SK-N-SH (cell line): ENCODE measurements around the gene UBE2E2. TPM values are rescaled to one million over a fixed set of nuclear protein-coding genes. Genes with fewer than 3 reads are reported as not detected.

Source experiments
- CTCF ChIA-PET: fragments of 300-600, 350-600 bp; formaldehyde crosslinking; extraction: SDS; loops from one replicate; lab custom pipeline; 2021; lab: Yijun Ruan, JAX
- POLR2A ChIA-PET: fragments of 350-600 bp; sonication (Branson Sonifier 250); formaldehyde crosslinking; extraction: SDS; loops from one replicate; lab custom pipeline; 2020; ENCODE audit warnings: antibody characterized with exemption, inconsistent platforms; lab: Yijun Ruan, JAX
- DNase-seq: peaks from one replicate; pipeline ENCODE4 v3.0.0; 2012
- H2AFZ ChIP-seq: fragments of 200-600 bp; sonication (generic); 2 replicates; pipeline ENCODE4 v1.8.1; 2016; ENCODE audit warnings: antibody characterized with exemption, mild to moderate bottlenecking, low read depth
- H3F3A ChIP-seq: fragments of 200-600 bp; sonication (generic); replicated peaks from 2 replicates; pipeline ENCODE3; 2016; ENCODE audit warnings: antibody characterized with exemption, mild to moderate bottlenecking; ENCODE audit not compliant: insufficient read depth
- H3K27ac ChIP-seq, 2 experiments: fragments of 200-500 bp in 1 of 2; fragments of 200-600 bp in 1 of 2; sonication (Bioruptor generic) in 1 of 2; sonication (generic), shearing (Covaris generic) in 1 of 2; 2 replicates each; pipeline versions ENCODE4 v1.5.1 to v1.6.1; 2014 to 2016; ENCODE audit warnings: low read depth in 2 of 2, inconsistent platforms in 1 of 2, low read length in 1 of 2, mild to moderate bottlenecking in 1 of 2, mixed read lengths in 1 of 2
- H3K27me3 ChIP-seq: fragments of 200-600 bp; sonication (generic), shearing (Covaris generic); 2 replicates; pipeline ENCODE4 v1.6.1; 2016; ENCODE audit warnings: mixed run types; ENCODE audit not compliant: insufficient read depth
- H3K36me3 ChIP-seq, 2 experiments: fragments of 200-500 bp in 1 of 2; fragments of 200-600 bp in 1 of 2; sonication (Bioruptor generic) in 1 of 2; sonication (generic) in 1 of 2; replicated peaks in 1 of 2; 2 replicates each; pipeline versions ENCODE3 to v1.5.1; 2014 to 2016; ENCODE audit warnings: low read length in 1 of 2, mild to moderate bottlenecking in 1 of 2; ENCODE audit not compliant: insufficient read depth in 2 of 2, control insufficient read depth in 1 of 2
- H3K4me1 ChIP-seq, 2 experiments: fragments of 200-500 bp in 1 of 2; fragments of 200-600 bp in 1 of 2; sonication (Bioruptor generic) in 1 of 2; sonication (generic), shearing (Covaris generic) in 1 of 2; 2 replicates each; pipeline versions ENCODE4 v1.5.1 to v1.6.1; 2014 to 2016; ENCODE audit warnings: low read depth in 1 of 2, low read length in 1 of 2, mixed run types in 1 of 2; ENCODE audit not compliant: insufficient read depth in 2 of 2, control insufficient read depth in 1 of 2
- H3K4me2 ChIP-seq: fragments of 200-600 bp; sonication (generic), shearing (Covaris generic); 2 replicates; pipeline ENCODE4 v1.6.1; 2017; ENCODE audit warnings: mixed run types
- H3K4me3 ChIP-seq, 2 experiments: fragments of 200-500 bp in 1 of 2; fragments of 200-600 bp in 1 of 2; sonication (Bioruptor generic) in 1 of 2; sonication (generic), shearing (Covaris generic) in 1 of 2; 2 replicates each; pipeline versions ENCODE4 v1.5.1 to v1.8.1; 2014 to 2016; ENCODE audit warnings: low read depth in 2 of 2, inconsistent platforms in 1 of 2, low read length in 1 of 2, mild to moderate bottlenecking in 1 of 2, mixed read lengths in 1 of 2, moderate library complexity in 1 of 2
- H3K79me2 ChIP-seq: fragments of 200-600 bp; sonication (generic); 2 replicates; pipeline ENCODE4 v1.8.1; 2017; ENCODE audit warnings: mild to moderate bottlenecking; ENCODE audit not compliant: insufficient read depth
- H3K9ac ChIP-seq: fragments of 200-600 bp; sonication (generic); 2 replicates; pipeline ENCODE4 v1.6.1; 2017; ENCODE audit warnings: mixed run types
- H3K9me2 ChIP-seq: fragments of 200-600 bp; sonication (generic); 2 replicates; pipeline ENCODE4 v1.6.1; 2017; ENCODE audit warnings: mixed run types
- H3K9me3 ChIP-seq: fragments of 200-600 bp; sonication (generic); 2 replicates; pipeline ENCODE4 v1.6.1; 2017; ENCODE audit warnings: mixed run types, mild to moderate bottlenecking, moderate library complexity
- H4K20me1 ChIP-seq: fragments of 200-600 bp; sonication (generic); 2 replicates; pipeline ENCODE4 v1.6.1; 2017; ENCODE audit warnings: mild to moderate bottlenecking, mixed run types; ENCODE audit not compliant: insufficient read depth
- CTCF ChIP-seq: fragments of 200-600 bp; sonication (generic); IDR thresholded peaks from 2 replicates; pipeline ENCODE4 v1.6.1; 2017; ENCODE audit warnings: antibody characterized with exemption, mild to moderate bottlenecking, moderate library complexity
- ELF1 ChIP-seq: IDR thresholded peaks from 2 replicates; pipeline ENCODE4 v1.4.0; 2012
- FOXM1 ChIP-seq: IDR thresholded peaks from 2 replicates; pipeline ENCODE4 v1.4.0; 2012; ENCODE audit warnings: low read depth, mild to moderate bottlenecking
- IRF3 ChIP-seq: fragments of 150-350 bp; IDR thresholded peaks from 2 replicates; pipeline ENCODE4 v1.6.1; 2016; ENCODE audit warnings: mild to moderate bottlenecking, low read depth, low read length
- JUND ChIP-seq: IDR thresholded peaks from 2 replicates; pipeline ENCODE4 v1.4.0; 2012
- MAX ChIP-seq: IDR thresholded peaks from 2 replicates; pipeline ENCODE4 v1.4.0; 2012; ENCODE audit warnings: low read depth
- MEF2A ChIP-seq: IDR thresholded peaks from 2 replicates; pipeline ENCODE4 v1.4.0; 2012; ENCODE audit warnings: low read depth, borderline replicate concordance
- MXI1 ChIP-seq: IDR thresholded peaks from 2 replicates; pipeline ENCODE4 v1.6.1; 2012; ENCODE audit warnings: mild to moderate bottlenecking, low read depth, low read length, improper control_type of control experiment
- NRF1 ChIP-seq: IDR thresholded peaks from 2 replicates; pipeline ENCODE4 v1.6.1; 2012; ENCODE audit warnings: low read depth, mild to moderate bottlenecking, low read length
- RAD21 ChIP-seq: IDR thresholded peaks from 2 replicates; pipeline ENCODE4 v1.6.1; 2012; ENCODE audit warnings: mild to moderate bottlenecking, low read length
- REST ChIP-seq: IDR thresholded peaks from 2 replicates; pipeline ENCODE4 v1.6.1; 2012; ENCODE audit warnings: mild to moderate bottlenecking, low read depth, low read length, moderate library complexity
- SIN3A ChIP-seq: IDR thresholded peaks from 2 replicates; pipeline ENCODE4 v1.6.1; 2012; ENCODE audit warnings: low read depth, mild to moderate bottlenecking, low read length, moderate library complexity, borderline replicate concordance
- SMC3 ChIP-seq: IDR thresholded peaks from 2 replicates; pipeline ENCODE4 v1.6.1; 2012; ENCODE audit warnings: low read depth, low read length, improper control_type of control experiment
- TAF1 ChIP-seq: IDR thresholded peaks from 2 replicates; pipeline ENCODE4 v1.6.1; 2012; ENCODE audit warnings: low read depth, mild to moderate bottlenecking, low read length, moderate library complexity, borderline replicate concordance
- TCF12 ChIP-seq: IDR thresholded peaks from 2 replicates; pipeline ENCODE4 v1.4.0; 2012
- TEAD4 ChIP-seq: IDR thresholded peaks from 2 replicates; pipeline ENCODE4 v1.4.0; 2012; ENCODE audit warnings: mild to moderate bottlenecking, borderline replicate concordance; ENCODE audit not compliant: insufficient read depth
- YY1 ChIP-seq: IDR thresholded peaks from 2 replicates; pipeline ENCODE4 v1.4.0; 2012; ENCODE audit warnings: low read depth, mild to moderate bottlenecking
- WGBS: methylation state at CpG from one replicate; pipeline ENCODE4 v1.1.6; 2017; ENCODE audit warnings: low lambda C conversion rate; 5-methylcytosine and 5-hydroxymethylcytosine counted together
- polyA plus RNA-seq, 3 experiments: library from polyadenylated mRNA; depleted of rRNA; stranded (reverse); fragments of >200 nt; gene quantifications; 2 replicates each; pipeline ENCODE4 v1.2.3, GENCODE V29; 2012

The UBE2E2 gene
- polyA plus RNA-seq, 1 of the 3 experiments (the other 2 are of a cell fraction) = 46.4 TPM

- TF ChIP-seq YY1 = no peak
- no peak for TF ChIP-seq IRF3
- TF ChIP-seq FOXM1 = no peak
- TF ChIP-seq MXI1 = no peak
- TF ChIP-seq SIN3A = no peak
- no peak for TF ChIP-seq SMC3
- TF ChIP-seq ELF1 = no peak
- TF ChIP-seq NRF1 = no peak
- no peak for TF ChIP-seq MEF2A
- TF ChIP-seq RAD21 = no peak
- no peak for TF ChIP-seq TCF12
- no peak for TF ChIP-seq TEAD4
- TF ChIP-seq REST = no peak
- TF ChIP-seq TAF1 = no peak
- no peak for TF ChIP-seq CTCF
- TF ChIP-seq MAX = no peak
- TF ChIP-seq JUND = no peak
- Histone ChIP-seq H3K9me2 (no peaks in the 10 kb centered on the region), H3K36me3 (peaks cover 0 to 13% of the 10 kb centered on the region in 2 experiments), H3K27ac (no peak overlapping the region), H2AFZ (no peak overlapping the region), H3K9ac (no peak overlapping the region), H3K4me3 (no peak overlapping the region), H3K4me1 (no peaks in the 10 kb centered on the region), H3K79me2 (no peaks in the 10 kb centered on the region), H4K20me1 (no peaks in the 10 kb centered on the region), H3F3A (peaks cover 4% of the 10 kb centered on the region), H3K4me2 (no peak overlapping the region), H3K9me3 (no peaks in the 10 kb centered on the region), H3K27me3 (no peaks in the 10 kb centered on the region)
- CTCF ChIA-PET = interaction anchor here (0.7 kb wide), 1 partner anchor 28 kb away, joined by 3 read pairs; no protein-coding TSS in a partner anchor
- 96% methylated on average over 11 of the region's 11 CpGs for WGBS
- POLR2A ChIA-PET = no interaction called here
- no peak for DNase-seq
Measured at GRCh38 chr3:23533596-23533995, 330.5 kb downstream of the UBE2E2 start.
